ENCODE measurements around the gene ACTR5.
"Not testable (repeated sequence)": the region's sequence is repeated elsewhere in the genome, so short reads cannot be mapped to it uniquely, and the experiment has no call there.

ACTR5 gene

GRCh38 chr20:38791291-38791690, 43.0 kb downstream of the ACTR5 start:
- Mint-ChIP-seq H3K27ac (no peak overlapping the region), H3K4me1 (peaks cover 11% of the 10 kb centered on the region), H3K4me3 (no peak overlapping the region), H3K9me3 (no peaks in the 10 kb centered on the region), H3K36me3 (no peaks in the 10 kb centered on the region), H3K27me3 (no peaks in the 10 kb centered on the region)
- ATAC-seq (ENCODE audit: low read depth) (no peak), DNase-seq (ENCODE audit: low spot score in 2 of 2) (no peak)

GRCh38 chr20:38791940-38792339, 43.7 kb downstream of the ACTR5 start:
- Mint-ChIP-seq H3K4me3 (no peak overlapping the region), H3K36me3 (no peaks in the 10 kb centered on the region), H3K27ac (no peak overlapping the region), H3K4me1 (peaks cover 11% of the 10 kb centered on the region), H3K27me3 (no peaks in the 10 kb centered on the region), H3K9me3 (no peaks in the 10 kb centered on the region)
- ATAC-seq (ENCODE audit: low read depth) (no peak), DNase-seq (ENCODE audit: low spot score in 2 of 2) (no peak)

- not testable (repeated sequence) for H3K4me1 Mint-ChIP-seq; H3K9me3 Mint-ChIP-seq; H3K27me3 Mint-ChIP-seq; H3K4me3 Mint-ChIP-seq; H3K27ac Mint-ChIP-seq; H3K36me3 Mint-ChIP-seq; ATAC-seq (ENCODE audit: low read depth); DNase-seq (ENCODE audit: low spot score in 2 of 2)
Observed at GRCh38 chr20:38794057-38794456, 45.8 kb downstream of the ACTR5 start.

GRCh38 chr20:38798266-38798665, 50.0 kb downstream of the ACTR5 start:
- Mint-ChIP-seq H3K27me3 (no peaks in the 10 kb centered on the region), H3K4me3 (no peak overlapping the region), H3K27ac (no peak overlapping the region), H3K4me1 (peaks cover 3% of the 10 kb centered on the region), H3K36me3 (peaks cover 2% of the 10 kb centered on the region), H3K9me3 (peaks cover 3% of the 10 kb centered on the region)
- DNase-seq (ENCODE audit: low spot score in 2 of 2) (no peak), ATAC-seq (ENCODE audit: low read depth) (no peak)

- H3K36me3 Mint-ChIP-seq: peaks cover 2% of the 10 kb centered on the region
- no peak overlapping the region for H3K27ac Mint-ChIP-seq
- no peak overlapping the region for H3K4me3 Mint-ChIP-seq
- ATAC-seq (ENCODE audit: low read depth) (no peak), DNase-seq (ENCODE audit: low spot score in 2 of 2) (no peak)
- peaks cover 3% of the 10 kb centered on the region for H3K4me1 Mint-ChIP-seq
- no peaks in the 10 kb centered on the region for H3K27me3 Mint-ChIP-seq
- peaks cover 3% of the 10 kb centered on the region for H3K9me3 Mint-ChIP-seq
Observed at GRCh38 chr20:38799203-38799602, 50.9 kb downstream of the ACTR5 start.

- peaks cover 3% of the 10 kb centered on the region for H3K9me3 Mint-ChIP-seq
- no peak overlapping the region for H3K4me3 Mint-ChIP-seq
- H3K27ac Mint-ChIP-seq: peak overlapping the region; percentile 14
- peaks cover 7% of the 10 kb centered on the region for H3K4me1 Mint-ChIP-seq
- no peak for ATAC-seq (ENCODE audit: low read depth)
- H3K36me3 Mint-ChIP-seq: peaks cover 2% of the 10 kb centered on the region
- no peak for DNase-seq (ENCODE audit: low spot score in 2 of 2)
- no peaks in the 10 kb centered on the region for H3K27me3 Mint-ChIP-seq
Observed at GRCh38 chr20:38800882-38801281, 52.6 kb downstream of the ACTR5 start.

- Mint-ChIP-seq H3K36me3 (peaks cover 5% of the 10 kb centered on the region), H3K27ac (peak overlapping the region; percentile 91), H3K4me3 (no peak overlapping the region), H3K4me1 (peaks cover 23% of the 10 kb centered on the region), H3K9me3 (no peaks in the 10 kb centered on the region), H3K27me3 (no peaks in the 10 kb centered on the region)
- DNase-seq (ENCODE audit: low spot score in 2 of 2): no peak
- ATAC-seq (ENCODE audit: low read depth): no peak
Observed at GRCh38 chr20:38804221-38804620, 56.0 kb downstream of the ACTR5 start.

GRCh38 chr20:38804682-38805501, 56.6 kb downstream of the ACTR5 start:
- no peaks in the 10 kb centered on the region for H3K27me3 Mint-ChIP-seq
- ATAC-seq (ENCODE audit: low read depth): peak; percentile 73
- peaks cover 7% of the 10 kb centered on the region for H3K36me3 Mint-ChIP-seq
- H3K4me3 Mint-ChIP-seq: peak overlapping the region; percentile 92
- H3K4me1 Mint-ChIP-seq: peaks cover 23% of the 10 kb centered on the region
- peak overlapping the region; percentile 91 for H3K27ac Mint-ChIP-seq
- peak; percentile 71 to 73 for DNase-seq (ENCODE audit: low spot score in 2 of 2)
- no peaks in the 10 kb centered on the region for H3K9me3 Mint-ChIP-seq

- DNase-seq (ENCODE audit: low spot score in 2 of 2): peak; percentile 70 to 79
Observed at GRCh38 chr20:38805502-38805957, 57.3 kb downstream of the ACTR5 start, which contains the start of gene PPP1R16B. PPP1R16B (plus strand) TSS chr20:38805697; CDS start chr20:38835926, 30,229 bp downstream.

GRCh38 chr20:38805958-38806854, 57.9 kb downstream of the ACTR5 start:
- Mint-ChIP-seq H3K27ac (peak overlapping the region; percentile 92), H3K36me3 (peaks cover 13% of the 10 kb centered on the region), H3K9me3 (no peaks in the 10 kb centered on the region), H3K4me3 (peak overlapping the region; percentile 92), H3K27me3 (no peaks in the 10 kb centered on the region), H3K4me1 (peaks cover 35% of the 10 kb centered on the region)
- ATAC-seq (ENCODE audit: low read depth) (peak; percentile 18), DNase-seq (ENCODE audit: low spot score in 2 of 2) (peak; percentile 38 to 64)

More at GRCh38 chr20:38805502-38805957, 57.3 kb downstream of the ACTR5 start, which contains the start of gene PPP1R16B:
- Mint-ChIP-seq H3K9me3 (no peaks in the 10 kb centered on the region), H3K4me3 (peak within 1 kb of the TSS; percentile 92), H3K27ac (peak within 1 kb of the TSS; percentile 92), H3K27me3 (no peaks in the 10 kb centered on the region), H3K4me1 (peaks cover 30% of the 10 kb centered on the region), H3K36me3 (peaks cover 9% of the 10 kb centered on the region)
- ATAC-seq (ENCODE audit: low read depth): peak; percentile 58

- Mint-ChIP-seq H3K4me3 (peak overlapping the region; percentile 81), H3K27me3 (no peaks in the 10 kb centered on the region), H3K27ac (peak overlapping the region; percentile 92), H3K4me1 (peaks cover 43% of the 10 kb centered on the region), H3K36me3 (peaks cover 13% of the 10 kb centered on the region), H3K9me3 (no peaks in the 10 kb centered on the region)
- DNase-seq (ENCODE audit: low spot score in 2 of 2): peak; percentile 49 to 58
- ATAC-seq (ENCODE audit: low read depth): peak; percentile 42
Observed at GRCh38 chr20:38806855-38807655, 58.8 kb downstream of the ACTR5 start.

GRCh38 chr20:38809942-38810341, 61.7 kb downstream of the ACTR5 start:
- Mint-ChIP-seq H3K27ac (peak overlapping the region; percentile 92), H3K4me3 (peak overlapping the region; percentile 52), H3K27me3 (no peaks in the 10 kb centered on the region), H3K4me1 (peaks cover 60% of the 10 kb centered on the region), H3K36me3 (peaks cover 16% of the 10 kb centered on the region), H3K9me3 (no peaks in the 10 kb centered on the region)
- DNase-seq (ENCODE audit: low spot score in 2 of 2) (no peak), ATAC-seq (ENCODE audit: low read depth) (no peak)

- peaks cover 27% of the 10 kb centered on the region for H3K36me3 Mint-ChIP-seq
- no peaks in the 10 kb centered on the region for H3K9me3 Mint-ChIP-seq
- ATAC-seq (ENCODE audit: low read depth) (no peak), DNase-seq (ENCODE audit: low spot score in 2 of 2) (no peak)
- peak overlapping the region; percentile 92 for H3K27ac Mint-ChIP-seq
- peaks cover 71% of the 10 kb centered on the region for H3K4me1 Mint-ChIP-seq
- no peaks in the 10 kb centered on the region for H3K27me3 Mint-ChIP-seq
- H3K4me3 Mint-ChIP-seq: peak overlapping the region; percentile 52
Observed at GRCh38 chr20:38810926-38811630, 62.8 kb downstream of the ACTR5 start.

Data from memory B cell (primary cell).